ENCODE data around the gene CHAC2. TPM values are rescaled to one million over a fixed set of nuclear protein-coding genes. Genes with fewer than 3 reads are reported as not detected.

Gene CHAC2
- total RNA-seq, 2 experiments from 2014 or later = 11.5 to 12.4 TPM

GRCh38 chr2:53784436-53784835, 16.8 kb downstream of the CHAC2 start:
- no peak overlapping the region for H3K27ac Mint-ChIP-seq
- no peaks in the 10 kb centered on the region for H3K27me3 Mint-ChIP-seq (ENCODE audit: low read depth)
- CTCF ChIA-PET = interaction anchor here (1.5 kb wide), 1 partner anchor 17 kb away, joined by 6 read pairs; the partner anchor contains the start of gene CHAC2
- H3K36me3 Mint-ChIP-seq (ENCODE audit: low read depth) = peaks cover 12% of the 10 kb centered on the region
- H3K4me1 Mint-ChIP-seq (ENCODE audit: low read depth) = peaks cover 46% of the 10 kb centered on the region
- H3K9me3 Mint-ChIP-seq = no peaks in the 10 kb centered on the region
- intact Hi-C loops (cut with micrococcal nuclease) = loop anchor here (10.0 kb wide), 3 partner anchors 490 to 1830 kb away; partner anchors contain the start of gene PPP4R3B
- H3K4me3 Mint-ChIP-seq = peak overlapping the region; percentile 19
- DNase-seq = no peak

GRCh38 chr2:53785366-53785765, 17.8 kb downstream of the CHAC2 start:
- Mint-ChIP-seq H3K4me1 (ENCODE audit: low read depth) (peaks cover 44% of the 10 kb centered on the region), H3K4me3 (peak overlapping the region; percentile 95), H3K27ac (no peak overlapping the region), H3K27me3 (ENCODE audit: low read depth) (no peaks in the 10 kb centered on the region), H3K9me3 (no peaks in the 10 kb centered on the region), H3K36me3 (ENCODE audit: low read depth) (peaks cover 6% of the 10 kb centered on the region)
- intact Hi-C loops (cut with micrococcal nuclease) = loop anchor here (5.0 to 10.0 kb wide), 6 partner anchors 257 to 1829 kb away; partner anchors contain the start of genes PPP4R3B and RTN4
- CTCF ChIA-PET = interaction anchor here (1.5 kb wide), 1 partner anchor 18 kb away, joined by 6 read pairs; the partner anchor contains the start of gene CHAC2
- DNase-seq = no peak

GRCh38 chr2:53786352-53786704, 18.7 kb downstream of the CHAC2 start:
- Mint-ChIP-seq H3K27ac (peak overlapping the region; percentile 89), H3K4me3 (peak overlapping the region; percentile 95), H3K9me3 (no peaks in the 10 kb centered on the region), H3K4me1 (ENCODE audit: low read depth) (peaks cover 51% of the 10 kb centered on the region), H3K36me3 (ENCODE audit: low read depth) (peaks cover 5% of the 10 kb centered on the region), H3K27me3 (ENCODE audit: low read depth) (no peaks in the 10 kb centered on the region)
- intact Hi-C loops (cut with micrococcal nuclease) = loop anchor here (2.0 to 10.0 kb wide), 9 partner anchors 256 to 1828 kb away; partner anchors contain the start of genes ACYP2, EML6, PPP4R3B and RTN4
- peak; percentile 50 for DNase-seq
- CTCF ChIA-PET = interaction anchor here (0.6 kb wide), 1 partner anchor 159 kb away, joined by 3 read pairs; no protein-coding TSS in a partner anchor

- H3K9me3 Mint-ChIP-seq = no peaks in the 10 kb centered on the region
- peak within 1 kb of the TSS; percentile 89 for H3K27ac Mint-ChIP-seq
- peaks cover 3% of the 10 kb centered on the region for H3K36me3 Mint-ChIP-seq (ENCODE audit: low read depth)
- peak within 1 kb of the TSS; percentile 95 for H3K4me3 Mint-ChIP-seq
- DNase-seq = peak; percentile 90
- H3K4me1 Mint-ChIP-seq (ENCODE audit: low read depth) = peaks cover 50% of the 10 kb centered on the region
- intact Hi-C loops (cut with micrococcal nuclease) = loop anchor here (1.0 to 10.0 kb wide), 13 partner anchors 20 to 1828 kb away; partner anchors contain the start of genes ACYP2, CHAC2, EML6 and PPP4R3B
- CTCF ChIA-PET = no interaction called here
- H3K27me3 Mint-ChIP-seq (ENCODE audit: low read depth) = no peaks in the 10 kb centered on the region
Measured at GRCh38 chr2:53786705-53787613, 19.4 kb downstream of the CHAC2 start, which contains the start of the genes ASB3 and ERLEC1. Gene ASB3, minus strand, starts transcription at chr2:53786953. Its CDS starts 21,381 bp downstream, at chr2:53765572. Gene ERLEC1, plus strand, starts transcription at chr2:53787044. Its CDS starts 167 bp downstream, at chr2:53787211.

- CTCF ChIA-PET = no interaction called here
- DNase-seq = peak; percentile 31
Measured at GRCh38 chr2:53787614-53788289, 20.1 kb downstream of the CHAC2 start.

GRCh38 chr2:53793261-53793660, 25.7 kb downstream of the CHAC2 start:
- no peaks in the 10 kb centered on the region for H3K27me3 Mint-ChIP-seq (ENCODE audit: low read depth)
- peaks cover 16% of the 10 kb centered on the region for H3K4me1 Mint-ChIP-seq (ENCODE audit: low read depth)
- H3K4me3 Mint-ChIP-seq = no peak overlapping the region
- DNase-seq = no peak
- CTCF ChIA-PET = no interaction called here
- H3K27ac Mint-ChIP-seq = no peak overlapping the region
- intact Hi-C loops (cut with micrococcal nuclease) = no loop called here
- peaks cover 4% of the 10 kb centered on the region for H3K36me3 Mint-ChIP-seq (ENCODE audit: low read depth)
- H3K9me3 Mint-ChIP-seq = no peaks in the 10 kb centered on the region

More at GRCh38 chr2:53787614-53788289, 20.1 kb downstream of the CHAC2 start:
- intact Hi-C loops (cut with micrococcal nuclease) = loop anchor here (1.0 to 10.0 kb wide), 13 partner anchors 20 to 1827 kb away; partner anchors contain the start of genes ACYP2, CHAC2, EML6 and PPP4R3B
- Mint-ChIP-seq H3K27me3 (ENCODE audit: low read depth) (no peaks in the 10 kb centered on the region), H3K4me3 (peak overlapping the region; percentile 95), H3K9me3 (no peaks in the 10 kb centered on the region), H3K4me1 (ENCODE audit: low read depth) (peaks cover 47% of the 10 kb centered on the region), H3K27ac (peak overlapping the region; percentile 89), H3K36me3 (ENCODE audit: low read depth) (peaks cover 3% of the 10 kb centered on the region)

GRCh38 chr2:53793821-53794220, 26.2 kb downstream of the CHAC2 start:
- H3K36me3 Mint-ChIP-seq (ENCODE audit: low read depth) = peaks cover 4% of the 10 kb centered on the region
- H3K27ac Mint-ChIP-seq = no peak overlapping the region
- CTCF ChIA-PET = no interaction called here
- intact Hi-C loops (cut with micrococcal nuclease) = no loop called here
- no peaks in the 10 kb centered on the region for H3K9me3 Mint-ChIP-seq
- H3K4me3 Mint-ChIP-seq = no peak overlapping the region
- no peaks in the 10 kb centered on the region for H3K27me3 Mint-ChIP-seq (ENCODE audit: low read depth)
- peaks cover 10% of the 10 kb centered on the region for H3K4me1 Mint-ChIP-seq (ENCODE audit: low read depth)
- no peak for DNase-seq

- DNase-seq = no peak
- intact Hi-C loops (cut with micrococcal nuclease) = no loop called here
- H3K27me3 Mint-ChIP-seq (ENCODE audit: low read depth) = no peaks in the 10 kb centered on the region
- peaks cover 23% of the 10 kb centered on the region for H3K36me3 Mint-ChIP-seq (ENCODE audit: low read depth)
- no peak overlapping the region for H3K27ac Mint-ChIP-seq
- CTCF ChIA-PET = no interaction called here
- H3K9me3 Mint-ChIP-seq = no peaks in the 10 kb centered on the region
- no peaks in the 10 kb centered on the region for H3K4me1 Mint-ChIP-seq (ENCODE audit: low read depth)
- H3K4me3 Mint-ChIP-seq = no peak overlapping the region
Measured at GRCh38 chr2:53801547-53801946, 33.9 kb downstream of the CHAC2 start.

GRCh38 chr2:53802617-53803151, 35.1 kb downstream of the CHAC2 start:
- H3K9me3 Mint-ChIP-seq = no peaks in the 10 kb centered on the region
- no peaks in the 10 kb centered on the region for H3K27me3 Mint-ChIP-seq (ENCODE audit: low read depth)
- DNase-seq = no peak
- H3K27ac Mint-ChIP-seq = no peak overlapping the region
- CTCF ChIA-PET = interaction anchor here (0.7 kb wide), 1 partner anchor 574 kb away, joined by 6 read pairs; no protein-coding TSS in a partner anchor
- intact Hi-C loops (cut with micrococcal nuclease) = no loop called here
- no peaks in the 10 kb centered on the region for H3K4me1 Mint-ChIP-seq (ENCODE audit: low read depth)
- peaks cover 23% of the 10 kb centered on the region for H3K36me3 Mint-ChIP-seq (ENCODE audit: low read depth)
- H3K4me3 Mint-ChIP-seq = no peak overlapping the region

- intact Hi-C loops (cut with micrococcal nuclease) = no loop called here
- Mint-ChIP-seq H3K9me3 (no peaks in the 10 kb centered on the region), H3K27ac (peak overlapping the region; percentile 46), H3K4me1 (ENCODE audit: low read depth) (no peaks in the 10 kb centered on the region), H3K36me3 (ENCODE audit: low read depth) (peaks cover 21% of the 10 kb centered on the region), H3K4me3 (no peak overlapping the region), H3K27me3 (ENCODE audit: low read depth) (no peaks in the 10 kb centered on the region)
- CTCF ChIA-PET = no interaction called here
- no peak for DNase-seq
Measured at GRCh38 chr2:53811601-53812000, 44.0 kb downstream of the CHAC2 start.

GRCh38 chr2:53813151-53813550, 45.5 kb downstream of the CHAC2 start:
- no peak for DNase-seq
- Mint-ChIP-seq H3K4me3 (no peak overlapping the region), H3K36me3 (ENCODE audit: low read depth) (peaks cover 30% of the 10 kb centered on the region), H3K27me3 (ENCODE audit: low read depth) (no peaks in the 10 kb centered on the region), H3K9me3 (no peaks in the 10 kb centered on the region), H3K4me1 (ENCODE audit: low read depth) (no peaks in the 10 kb centered on the region), H3K27ac (no peak overlapping the region)
- intact Hi-C loops (cut with micrococcal nuclease) = no loop called here
- CTCF ChIA-PET = interaction anchor here (0.6 kb wide), 1 partner anchor 12 kb away, joined by 3 read pairs; no protein-coding TSS in a partner anchor
